Dendritic cell treated with granulocyte-macrophage colony-stimulating factor and Interleukin-4, amounts not matched to agents 40 ng/mL and 50 ng/mL, for 4 days (primary cell): ENCODE measurements around the gene RNF144B.
A peak's percentile ranks its signal among the peaks of the same experiment; 100 is the strongest.
"Not testable (repeated sequence)": the region's sequence is repeated elsewhere in the genome, so short reads cannot be mapped to it uniquely, and the experiment has no call there.

Experiments
- H3K27ac Mint-ChIP-seq: one replicate; pipeline ENCODE4 v1.8.0; 2022; ENCODE audit warnings: mild to moderate bottlenecking, mixed read lengths
- H3K27me3 Mint-ChIP-seq: one replicate; pipeline ENCODE4 v1.8.0; 2022; ENCODE audit warnings: mild to moderate bottlenecking, mixed read lengths
- H3K36me3 Mint-ChIP-seq: one replicate; pipeline ENCODE4 v1.8.0; 2022; ENCODE audit warnings: low read depth, mixed read lengths
- H3K4me1 Mint-ChIP-seq: one replicate; pipeline ENCODE4 v1.8.0; 2022; ENCODE audit warnings: low read depth, mixed read lengths
- H3K4me3 Mint-ChIP-seq: one replicate; pipeline ENCODE4 v1.8.0; 2022; ENCODE audit warnings: mild to moderate bottlenecking, moderate library complexity, mixed read lengths
- H3K9me3 Mint-ChIP-seq: one replicate; pipeline ENCODE4 v1.8.0; 2022; ENCODE audit warnings: mixed read lengths
- intact Hi-C: fragments of 100-400 bp; cut with micrococcal nuclease; formaldehyde crosslinking; loops from one replicate; pipeline ENCODE4 v1.15.0; 2022

RNF144B gene

GRCh38 chr6:18386298-18386976 is 713 bp upstream of the RNF144B start:
- Mint-ChIP-seq H3K27ac (peak overlapping the region; percentile 89), H3K4me1 (peaks cover 31% of the 10 kb centered on the region), H3K27me3 (no peaks in the 10 kb centered on the region), H3K9me3 (no peaks in the 10 kb centered on the region), H3K36me3 (peaks cover 37% of the 10 kb centered on the region), H3K4me3 (peak overlapping the region; percentile 94)
- intact Hi-C loops, result loop anchor here (5.0 to 10.0 kb wide), 3 partner anchors 39 to 122 kb away; partner anchors contain the start of gene DEK

DNA sequence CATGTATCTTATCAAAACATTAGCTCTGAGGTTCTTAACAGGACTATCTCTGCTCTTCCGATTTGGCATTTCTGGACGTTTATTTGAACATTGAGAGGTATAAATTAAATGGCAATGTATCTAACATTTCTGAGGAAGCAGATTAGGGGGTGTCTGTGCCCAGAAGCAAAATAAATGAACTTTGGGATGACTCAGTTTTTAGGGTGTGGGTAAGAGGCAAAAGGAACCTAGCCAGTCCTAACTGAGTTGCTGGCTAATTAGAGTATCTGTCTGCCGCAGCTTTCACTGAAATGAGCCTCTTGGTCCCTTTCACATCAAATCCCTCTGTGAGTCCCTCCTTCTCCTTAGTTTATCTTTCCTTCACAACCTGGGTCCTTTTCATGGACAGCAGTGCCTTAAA is 1.1 kb downstream of the RNF144B start:
- Mint-ChIP-seq H3K9me3 (no peaks in the 10 kb centered on the region), H3K4me3 (peak overlapping the region; percentile 94), H3K27ac (peak overlapping the region; percentile 89), H3K4me1 (peaks cover 39% of the 10 kb centered on the region), H3K36me3 (peaks cover 54% of the 10 kb centered on the region), H3K27me3 (no peaks in the 10 kb centered on the region)
- intact Hi-C loops, result loop anchor here (2.0 to 10.0 kb wide), 4 partner anchors 41 to 123 kb away; partner anchors contain the start of gene DEK

DNA sequence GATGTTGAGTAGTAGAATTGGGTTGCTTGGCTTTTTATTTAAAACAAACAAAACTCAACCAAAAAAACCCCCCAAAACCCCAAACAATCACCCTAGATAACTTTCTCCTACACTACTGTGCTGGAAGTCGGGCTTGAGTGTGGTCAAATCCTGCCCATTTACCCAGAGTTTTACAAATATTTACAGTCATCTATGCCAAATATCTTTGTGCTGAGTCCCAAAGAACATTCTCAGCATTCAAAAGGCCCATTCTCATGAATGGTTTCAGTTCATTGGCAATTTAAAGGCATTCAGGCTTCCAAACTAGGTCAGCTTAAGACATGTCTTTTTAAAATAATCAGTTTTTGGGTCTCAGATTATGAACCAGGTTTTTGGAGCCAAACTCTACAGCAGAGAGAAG is 1.8 kb downstream of the RNF144B start:
- Mint-ChIP-seq H3K4me1 (peaks cover 45% of the 10 kb centered on the region), H3K9me3 (no peaks in the 10 kb centered on the region), H3K27ac (peak overlapping the region; percentile 89), H3K36me3 (peaks cover 61% of the 10 kb centered on the region), H3K4me3 (peak overlapping the region; percentile 94), H3K27me3 (no peaks in the 10 kb centered on the region)
- intact Hi-C loops, result loop anchor here (1.0 to 10.0 kb wide), 5 partner anchors 12 to 124 kb away; partner anchors contain the start of gene DEK

DNA sequence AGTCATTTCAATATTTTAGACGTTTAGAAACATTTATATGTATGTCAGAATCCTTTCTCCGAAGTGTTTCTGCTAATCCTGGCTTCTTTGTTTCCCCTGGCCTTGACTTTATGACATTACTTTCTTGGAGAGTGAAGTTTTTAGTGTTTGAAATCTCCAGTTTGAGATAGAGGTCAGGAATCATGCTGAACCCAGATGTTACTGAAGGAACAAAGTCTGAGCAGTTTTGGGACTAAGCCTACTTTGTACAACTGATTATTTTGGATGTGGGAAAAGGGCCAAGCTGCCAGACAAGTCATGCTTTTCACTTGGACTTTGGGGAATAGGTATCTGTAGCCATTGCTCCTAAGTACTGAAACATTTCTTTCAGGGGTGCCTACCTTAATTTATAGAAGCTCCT is 2.3 kb downstream of the RNF144B start:
- Mint-ChIP-seq H3K4me3 (peak overlapping the region; percentile 94), H3K27ac (peak overlapping the region; percentile 89), H3K4me1 (peaks cover 49% of the 10 kb centered on the region), H3K27me3 (no peaks in the 10 kb centered on the region), H3K36me3 (peaks cover 66% of the 10 kb centered on the region), H3K9me3 (no peaks in the 10 kb centered on the region)
- intact Hi-C loops, result loop anchor here (1.0 to 10.0 kb wide), 5 partner anchors 12 to 125 kb away; partner anchors contain the start of gene DEK

DNA sequence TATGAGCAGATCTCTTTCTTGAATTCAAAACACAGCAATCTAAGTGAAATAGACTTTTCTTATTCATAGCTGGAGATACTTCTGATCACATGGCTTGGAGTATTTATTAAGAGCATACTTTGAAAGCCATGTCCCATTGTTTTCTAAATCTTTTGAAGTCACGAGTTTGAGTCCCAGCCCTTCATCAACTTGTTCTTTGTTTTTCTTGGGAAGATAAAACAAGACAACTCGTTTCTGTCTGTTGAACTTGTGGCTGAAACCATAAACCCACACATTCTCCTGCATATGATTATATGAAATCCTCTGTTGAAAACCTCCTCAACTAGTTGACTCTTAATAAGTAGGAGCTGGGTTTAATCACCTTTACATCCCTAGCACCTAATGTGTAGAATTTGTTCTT is 3.3 kb downstream of the RNF144B start:
- intact Hi-C loops, result no loop called here
- Mint-ChIP-seq H3K27ac (no peak overlapping the region), H3K4me1 (peaks cover 59% of the 10 kb centered on the region), H3K27me3 (no peaks in the 10 kb centered on the region), H3K4me3 (peak overlapping the region; percentile 50), H3K9me3 (no peaks in the 10 kb centered on the region), H3K36me3 (peaks cover 76% of the 10 kb centered on the region)

- Mint-ChIP-seq H3K4me3 (peak overlapping the region; percentile 46), H3K27ac (no peak overlapping the region), H3K9me3 (no peaks in the 10 kb centered on the region), H3K27me3 (no peaks in the 10 kb centered on the region), H3K36me3 (peaks cover 79% of the 10 kb centered on the region), H3K4me1 (peaks cover 60% of the 10 kb centered on the region)
- intact Hi-C loops, result no loop called here
Observed at GRCh38 chr6:18391023-18391422, 3.9 kb downstream of the RNF144B start.

- Mint-ChIP-seq H3K4me1 (peaks cover 61% of the 10 kb centered on the region), H3K36me3 (peaks cover 88% of the 10 kb centered on the region), H3K27me3 (no peaks in the 10 kb centered on the region), H3K27ac (no peak overlapping the region), H3K4me3 (no peak overlapping the region), H3K9me3 (no peaks in the 10 kb centered on the region)
- intact Hi-C loops, result no loop called here
Observed at GRCh38 chr6:18392346-18392877, 5.3 kb downstream of the RNF144B start.

GRCh38 chr6:18393698-18394097 is 6.5 kb downstream of the RNF144B start:
- intact Hi-C loops, result no loop called here
- peaks cover 90% of the 10 kb centered on the region for H3K36me3 Mint-ChIP-seq

GRCh38 chr6:18395177-18395855 is 8.2 kb downstream of the RNF144B start:
- no peak overlapping the region for H3K4me3 Mint-ChIP-seq
- H3K9me3 Mint-ChIP-seq, result no peaks in the 10 kb centered on the region
- peaks cover 91% of the 10 kb centered on the region for H3K36me3 Mint-ChIP-seq
- H3K27ac Mint-ChIP-seq, result peak overlapping the region; percentile 23
- no peaks in the 10 kb centered on the region for H3K27me3 Mint-ChIP-seq
- intact Hi-C loops, result no loop called here
- peaks cover 74% of the 10 kb centered on the region for H3K4me1 Mint-ChIP-seq

More at GRCh38 chr6:18393698-18394097, 6.5 kb downstream of the RNF144B start:
- peaks cover 72% of the 10 kb centered on the region for H3K4me1 Mint-ChIP-seq
- H3K9me3 Mint-ChIP-seq, result no peaks in the 10 kb centered on the region
- no peaks in the 10 kb centered on the region for H3K27me3 Mint-ChIP-seq
- H3K4me3 Mint-ChIP-seq, result no peak overlapping the region
- H3K27ac Mint-ChIP-seq, result no peak overlapping the region

DNA sequence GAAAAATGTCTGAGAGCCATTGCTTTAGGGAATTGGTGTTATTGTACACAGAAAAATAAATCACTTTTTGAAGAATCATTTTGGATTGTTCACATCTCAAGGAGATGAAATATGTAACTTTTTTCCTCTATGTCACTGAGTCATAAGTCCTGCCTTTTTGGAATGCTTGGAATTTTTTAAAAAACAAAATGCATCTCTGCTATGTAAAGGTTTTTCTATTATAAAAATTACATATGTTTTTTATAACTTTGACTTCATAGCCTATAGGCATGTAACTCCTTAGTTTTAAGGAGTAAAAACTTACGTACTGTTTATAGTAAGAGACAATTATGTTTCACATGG is 8.7 kb downstream of the RNF144B start:
- H3K9me3 Mint-ChIP-seq, result no peaks in the 10 kb centered on the region
- H3K27me3 Mint-ChIP-seq, result no peaks in the 10 kb centered on the region
- H3K4me3 Mint-ChIP-seq, result no peak overlapping the region
- H3K27ac Mint-ChIP-seq, result peak overlapping the region; percentile 23
- H3K4me1 Mint-ChIP-seq, result peaks cover 79% of the 10 kb centered on the region
- intact Hi-C loops, result no loop called here
- peaks cover 96% of the 10 kb centered on the region for H3K36me3 Mint-ChIP-seq

DNA sequence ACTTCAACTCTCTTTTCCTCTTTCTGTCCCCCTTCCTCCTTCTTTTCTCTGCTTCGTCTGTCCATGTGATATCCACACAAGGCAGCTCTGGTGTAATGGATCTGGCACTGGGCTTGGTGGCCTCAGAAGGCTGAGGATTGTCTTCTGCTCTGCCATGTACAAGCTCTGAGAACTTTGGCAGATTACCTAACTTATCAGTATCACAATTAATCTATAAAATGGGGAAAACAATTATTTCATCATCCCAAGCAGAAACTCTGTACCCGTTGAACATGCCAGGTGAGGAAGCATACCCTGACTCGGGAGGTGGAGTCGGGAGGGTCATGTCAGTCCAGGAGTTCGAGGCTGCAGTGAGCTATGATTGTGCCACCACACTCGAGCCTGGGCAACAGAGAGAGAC is 10.6 kb downstream of the RNF144B start:
- no peak overlapping the region for H3K4me3 Mint-ChIP-seq
- intact Hi-C loops, result no loop called here
- peaks cover 82% of the 10 kb centered on the region for H3K4me1 Mint-ChIP-seq

DNA sequence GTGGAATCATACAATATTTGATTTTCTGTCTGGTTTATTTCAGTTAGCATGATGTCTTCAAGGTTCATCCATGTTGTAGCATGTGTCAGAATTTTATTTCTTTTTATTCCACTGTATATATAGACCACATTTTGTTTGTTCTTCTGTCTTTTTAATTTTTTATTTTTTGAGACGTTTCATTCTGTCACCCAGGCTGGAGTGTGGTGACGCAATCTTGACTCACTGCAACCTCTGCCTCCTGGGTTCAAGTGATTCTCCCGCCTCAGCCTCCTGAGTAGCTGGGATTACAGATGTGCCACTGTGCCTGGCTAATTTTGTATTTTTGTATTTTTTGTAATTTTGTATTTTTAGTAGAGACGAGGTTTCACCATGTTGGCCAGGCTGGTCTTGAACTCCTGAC is 11.1 kb downstream of the RNF144B start:
- Mint-ChIP-seq H3K36me3 (peaks cover 97% of the 10 kb centered on the region), H3K27ac (peak overlapping the region; percentile 94), H3K4me1 (peaks cover 81% of the 10 kb centered on the region)
- H3K27me3 Mint-ChIP-seq, H3K4me3 Mint-ChIP-seq, intact Hi-C loops, H3K9me3 Mint-ChIP-seq: not testable (repeated sequence)

More for the DNA sequence above, 10.6 kb downstream of the RNF144B start:
- H3K9me3 Mint-ChIP-seq, result no peaks in the 10 kb centered on the region
- peak overlapping the region; percentile 94 for H3K27ac Mint-ChIP-seq
- H3K36me3 Mint-ChIP-seq, result peaks cover 97% of the 10 kb centered on the region
- H3K27me3 Mint-ChIP-seq, result no peaks in the 10 kb centered on the region

- peaks cover 80% of the 10 kb centered on the region for H3K4me1 Mint-ChIP-seq
- peak overlapping the region; percentile 34 for H3K4me3 Mint-ChIP-seq
- H3K27ac Mint-ChIP-seq, result peak overlapping the region; percentile 94
- H3K27me3 Mint-ChIP-seq, result no peaks in the 10 kb centered on the region
- H3K9me3 Mint-ChIP-seq, result peaks cover 2% of the 10 kb centered on the region
- intact Hi-C loops, result loop anchor here (1.0 to 5.0 kb wide), 3 partner anchors 12 to 224 kb away; no protein-coding TSS in a partner anchor
- H3K36me3 Mint-ChIP-seq, result peaks cover 94% of the 10 kb centered on the region
Observed at GRCh38 chr6:18400831-18401446, 13.8 kb downstream of the RNF144B start.

DNA sequence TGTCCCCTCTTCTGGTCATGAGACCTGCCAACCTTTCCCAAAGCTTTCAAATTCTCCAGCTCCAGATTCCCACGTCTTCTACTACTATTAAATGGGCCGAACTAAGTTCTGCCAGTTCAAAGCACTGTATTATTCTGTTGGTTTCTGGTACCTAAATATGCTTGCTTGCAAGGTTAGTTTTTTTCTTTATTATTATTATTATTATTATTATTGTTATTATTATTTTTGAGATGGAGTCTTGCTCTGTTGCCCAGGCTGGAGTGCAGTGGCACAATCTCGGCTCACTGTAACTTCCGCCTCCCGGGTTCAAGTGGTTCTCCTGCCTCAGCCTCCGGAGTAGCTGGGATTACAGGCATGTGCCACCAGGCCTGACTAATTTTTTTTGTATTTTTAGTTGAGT is 17.8 kb downstream of the RNF144B start:
- not testable (repeated sequence) for H3K4me3 Mint-ChIP-seq, H3K27me3 Mint-ChIP-seq, H3K27ac Mint-ChIP-seq
- intact Hi-C loops, result loop anchor here (5.0 kb wide), 2 partner anchors 97 to 228 kb away; no protein-coding TSS in a partner anchor
- Mint-ChIP-seq H3K36me3 (peaks cover 94% of the 10 kb centered on the region), H3K4me1 (peaks cover 66% of the 10 kb centered on the region), H3K9me3 (peaks cover 14% of the 10 kb centered on the region)
